H1 (cell line): ENCODE data around the gene PHYH. TPM values are rescaled to one million over a fixed set of nuclear protein-coding genes. Genes with fewer than 3 reads are reported as not detected.

Experiments used
- CTCF ChIA-PET: fragments of 300-600 bp; sonication (Branson Sonifier 250); formaldehyde crosslinking; loops from one replicate; lab custom pipeline; 2021; ENCODE audit not compliant: partially characterized antibody; lab: Charles Lee
- POLR2A ChIA-PET: fragments of 300-600 bp; sonication (Branson Sonifier 250); formaldehyde crosslinking; loops from one replicate; lab custom pipeline; 2021; ENCODE audit warnings: inconsistent platforms; ENCODE audit not compliant: partially characterized antibody; lab: Charles Lee
- DNase-seq, 2 experiments: peaks; one replicate each; pipeline versions ENCODE4 v3.0.0 to v3.0.0-alpha.2; 2010 to 2022; ENCODE audit warnings: low spot score in 2 of 2, low read depth in 1 of 2, mixed read lengths in 1 of 2
- FAIRE-seq: peaks from 2 replicates; lab custom pipeline; 2011; peaks lifted over from hg19 to GRCh38; lab: Jason Lieb, UNC
- H2AFZ ChIP-seq: 2 replicates; pipeline ENCODE4 v1.8.1; 2012; ENCODE audit warnings: low read length, inconsistent platforms
- H2AK5ac ChIP-seq: 2 replicates; pipeline ENCODE4 v1.6.1; 2013; ENCODE audit warnings: low read depth, low read length
- H2BK120ac ChIP-seq: replicated peaks from 2 replicates; pipeline ENCODE3; 2013; ENCODE audit warnings: low read depth, low read length, inconsistent platforms
- H2BK12ac ChIP-seq: 2 replicates; pipeline ENCODE4 v1.6.1; 2013; ENCODE audit warnings: low read depth, low read length
- H2BK15ac ChIP-seq: 2 replicates; pipeline ENCODE4 v1.6.1; 2013; ENCODE audit warnings: low read length
- H2BK20ac ChIP-seq: 2 replicates; pipeline ENCODE4 v1.6.1; 2013; ENCODE audit warnings: low read length
- H2BK5ac ChIP-seq: 2 replicates; pipeline ENCODE4 v1.6.1; 2013; ENCODE audit warnings: low read depth, low read length
- H3K14ac ChIP-seq: 2 replicates; pipeline ENCODE4 v1.6.1; 2013; ENCODE audit warnings: inconsistent platforms; ENCODE audit not compliant: insufficient read length
- H3K18ac ChIP-seq: 2 replicates; pipeline ENCODE4 v1.6.1; 2013; ENCODE audit warnings: low read length; ENCODE audit errors: extremely low read depth
- H3K23ac ChIP-seq: 2 replicates; pipeline ENCODE4 v1.6.1; 2013; ENCODE audit warnings: inconsistent platforms; ENCODE audit not compliant: insufficient read length
- H3K23me2 ChIP-seq: 2 replicates; pipeline ENCODE4 v1.6.1; 2013; ENCODE audit warnings: low read depth, low read length
- H3K27ac ChIP-seq: 2 replicates; pipeline ENCODE4 v1.6.1; 2011; ENCODE audit warnings: low read depth, low read length, inconsistent platforms
- H3K27me3 ChIP-seq, 4 experiments: replicated peaks in 1 of 4; 1 replicate in 1 of 4; 2 replicates in 3 of 4; pipeline versions ENCODE4 v1.6.1 to v1.8.1; 2011 to 2013; ENCODE audit warnings: low read length in 3 of 4, mild to moderate bottlenecking in 3 of 4, inconsistent platforms in 2 of 4, mixed read lengths in 2 of 4, moderate library complexity in 1 of 4; ENCODE audit not compliant: control insufficient read depth in 3 of 4, insufficient read depth in 3 of 4; ENCODE audit errors: extremely low read depth in 1 of 4
- H3K36me3 ChIP-seq, 4 experiments: 2 replicates each; pipeline versions ENCODE4 v1.6.1 to v1.8.1; 2011 to 2013; ENCODE audit warnings: mild to moderate bottlenecking in 4 of 4, low read length in 3 of 4, moderate library complexity in 2 of 4, control low read depth in 1 of 4, inconsistent platforms in 1 of 4; ENCODE audit not compliant: insufficient read depth in 4 of 4, control insufficient read depth in 2 of 4
- H3K4ac ChIP-seq: replicated peaks from 2 replicates; pipeline ENCODE3; 2013; ENCODE audit warnings: low read length, low read depth, mixed read lengths, inconsistent platforms; ENCODE audit not compliant: insufficient read length
- H3K4me1 ChIP-seq, 4 experiments: replicated peaks in 1 of 4; 1 replicate in 1 of 4; 2 replicates in 3 of 4; pipeline versions ENCODE4 v1.6.1 to v1.8.1; 2011 to 2013; ENCODE audit warnings: low read length in 3 of 4, inconsistent platforms in 2 of 4, mixed read lengths in 1 of 4; ENCODE audit not compliant: insufficient read depth in 4 of 4, control insufficient read depth in 3 of 4
- H3K4me2 ChIP-seq, 2 experiments: 2 replicates each; pipeline versions ENCODE4 v1.6.1 to v1.8.1; 2011 to 2013; ENCODE audit warnings: low read depth in 2 of 2, low read length in 2 of 2, control low read depth in 1 of 2, inconsistent platforms in 1 of 2, mild to moderate bottlenecking in 1 of 2; ENCODE audit not compliant: insufficient read depth in 1 of 2
- H3K4me3 ChIP-seq, 4 experiments: fragments of 200-600, 300-600 bp in 1 of 4; sonication (generic), shearing (Covaris generic), sonication (Bioruptor Twin) in 1 of 4; 2 replicates each; pipeline versions ENCODE4 v1.5.1 to v1.8.1; 2011 to 2016; ENCODE audit warnings: low read length in 4 of 4, low read depth in 3 of 4, control low read depth in 2 of 4, inconsistent platforms in 2 of 4, mild to moderate bottlenecking in 2 of 4, mixed read lengths in 1 of 4, moderate library complexity in 1 of 4; ENCODE audit not compliant: insufficient read depth in 2 of 4; ENCODE audit errors: extremely low read depth in 1 of 4
- H3K56ac ChIP-seq: replicated peaks from 2 replicates; pipeline ENCODE3; 2013; ENCODE audit warnings: low read depth, mild to moderate bottlenecking, mixed read lengths, low read length, inconsistent platforms; ENCODE audit not compliant: insufficient read length
- H3K79me1 ChIP-seq: 2 replicates; pipeline ENCODE4 v1.6.1; 2013; ENCODE audit warnings: low read depth, low read length, control low read depth
- H3K79me2 ChIP-seq, 2 experiments: 2 replicates each; pipeline versions ENCODE4 v1.6.1 to v1.8.1; 2012 to 2013; ENCODE audit warnings: low read length in 2 of 2, mild to moderate bottlenecking in 2 of 2, inconsistent platforms in 1 of 2; ENCODE audit not compliant: insufficient read depth in 2 of 2, control insufficient read depth in 1 of 2
- H3K9ac ChIP-seq, 4 experiments: replicated peaks in 1 of 4; 1 replicate in 1 of 4; 2 replicates in 3 of 4; pipeline versions ENCODE4 v1.6.1 to v1.8.1; 2011 to 2013; ENCODE audit warnings: low read depth in 3 of 4, low read length in 3 of 4, control low read depth in 2 of 4, mild to moderate bottlenecking in 2 of 4, moderate library complexity in 2 of 4, inconsistent platforms in 1 of 4; ENCODE audit errors: extremely low read depth in 1 of 4
- H3K9me3 ChIP-seq, 2 experiments: 2 replicates each; pipeline versions ENCODE4 v1.6.1 to v1.8.1; 2012 to 2013; ENCODE audit warnings: mild to moderate bottlenecking in 2 of 2, moderate library complexity in 2 of 2, control low read depth in 1 of 2, inconsistent platforms in 1 of 2, low read depth in 1 of 2, low read length in 1 of 2, mixed read lengths in 1 of 2; ENCODE audit not compliant: insufficient read depth in 2 of 2
- H4K20me1 ChIP-seq, 2 experiments: replicated peaks in 1 of 2; 2 replicates each; pipeline versions ENCODE3 to v1.8.1; 2011 to 2013; ENCODE audit warnings: inconsistent platforms in 2 of 2, low read length in 2 of 2, mild to moderate bottlenecking in 1 of 2; ENCODE audit not compliant: insufficient read depth in 2 of 2, control insufficient read depth in 1 of 2
- H4K5ac ChIP-seq: 2 replicates; pipeline ENCODE4 v1.6.1; 2013; ENCODE audit warnings: low read length, low read depth, mixed read lengths, inconsistent platforms; ENCODE audit not compliant: insufficient read length
- H4K8ac ChIP-seq: 2 replicates; pipeline ENCODE4 v1.8.0; 2013; ENCODE audit warnings: mild to moderate bottlenecking, moderate library complexity, low read length, inconsistent platforms; ENCODE audit not compliant: insufficient read depth; ENCODE audit errors: extremely low read depth
- H4K91ac ChIP-seq: replicated peaks from 2 replicates; pipeline ENCODE3; 2013; ENCODE audit warnings: low read length, mixed read lengths, inconsistent platforms; ENCODE audit not compliant: insufficient read length
- KDM1A ChIP-seq: fragments of 200-600, 300-600 bp; sonication (generic); IDR thresholded peaks from 2 replicates; pipeline ENCODE4 v1.7.1; 2016; ENCODE audit warnings: mild to moderate bottlenecking, low read length, borderline replicate concordance
- WGBS, 2 experiments: shearing (Covaris generic) in 1 of 2; methylation state at CpG; one replicate each; pipeline versions ENCODE4 v1.1.6 to v1.1.7; 2013 to 2015; ENCODE audit warnings: low lambda C conversion rate in 2 of 2, mixed read lengths in 2 of 2, inconsistent platforms in 1 of 2, low coverage in 1 of 2, missing lambda C conversion rate in 1 of 2; ENCODE audit not compliant: insufficient replicate concordance in 2 of 2, insufficient coverage in 1 of 2, insufficient read length in 1 of 2; ENCODE audit errors: extremely low coverage in 1 of 2, missing lambda C conversion rate in 1 of 2; 5-methylcytosine and 5-hydroxymethylcytosine counted together
- polyA plus RNA-seq, 7 experiments: library from polyadenylated mRNA; depleted of rRNA in 3 of 7; stranded (reverse) in 5 of 7; unstranded in 2 of 7; fragments of >200 nt in 5 of 7; fragments of 200-250 nt in 2 of 7; gene quantifications; 1 replicate in 5 of 7; 2 replicates in 1 of 7; 4 replicates in 1 of 7; pipeline versions ENCODE4 v1.2.1 to v1.2.3, GENCODE V29; 2011 to 2013; ENCODE audit warnings: missing spikeins in 2 of 7, mixed read lengths in 2 of 7
- total RNA-seq: library from RNA; stranded (reverse); fragmentation: NEBNext Ultra II Directional; extraction: Animal tissue kit (Norgen Biotek cat#: 25700); gene quantifications from 2 replicates; pipeline ENCODE4 v1.2.1, GENCODE V29; 2021

Gene PHYH
- total and polyA plus RNA-seq, 2 of the 8 experiments (the other 6 are each of a cell fraction or from before 2014, with no cell fraction given), result 22.0 to 22.7 TPM

- ChIA-PET POLR2A (interaction anchor here (0.6 kb wide), 1 partner anchor 70 kb away, joined by 4 read pairs; no protein-coding TSS in a partner anchor), CTCF (interaction anchor here (0.9 to 1.0 kb wide), 2 partner anchors 36 to 55 kb away, joined by 3 to 5 read pairs; no protein-coding TSS in a partner anchor)
- no peak overlapping the region for H2AK5ac ChIP-seq
- H3K23ac ChIP-seq, result no peak overlapping the region
- H4K20me1 ChIP-seq, result no peaks in the 10 kb centered on the region
- no peak overlapping the region for H3K4me3 ChIP-seq
- 99% methylated on average over 4 of the region's 4 CpGs; no CpG with 5 or more reads in 1 of the 2 experiments for WGBS, 2 experiments
- H4K8ac ChIP-seq, result no peak overlapping the region
- H3K27ac ChIP-seq, result no peak overlapping the region
- no peaks in the 10 kb centered on the region for H3K4me1 ChIP-seq
- H3K36me3 ChIP-seq, result no peaks in the 10 kb centered on the region
- H2BK12ac ChIP-seq, result no peak overlapping the region
- H4K91ac ChIP-seq, result no peak overlapping the region
- no peak overlapping the region for H3K18ac ChIP-seq
- no peak overlapping the region for H3K14ac ChIP-seq
- H2BK20ac ChIP-seq, result no peak overlapping the region
- no peak overlapping the region for H2BK5ac ChIP-seq
- no peak overlapping the region for H4K5ac ChIP-seq
- H3K79me2 ChIP-seq, result no peaks in the 10 kb centered on the region
- no peak overlapping the region for H3K4ac ChIP-seq
- no peak for FAIRE-seq
- H2BK120ac ChIP-seq, result no peak overlapping the region
- no peaks in the 10 kb centered on the region for H3K27me3 ChIP-seq
- no peak overlapping the region for H2BK15ac ChIP-seq
- H3K9me3 ChIP-seq, result no peaks in the 10 kb centered on the region
- no peaks in the 10 kb centered on the region for H3K23me2 ChIP-seq
- H2AFZ ChIP-seq, result no peak overlapping the region
- H3K79me1 ChIP-seq, result no peaks in the 10 kb centered on the region
- H3K4me2 ChIP-seq, result no peak overlapping the region
- H3K9ac ChIP-seq, result no peak overlapping the region
- no peak overlapping the region for H3K56ac ChIP-seq
- no peak for DNase-seq
- no peak for TF ChIP-seq KDM1A
Observed at GRCh38 chr10:13247784-13248183, 52.1 kb downstream of the PHYH start.
